Kidney epithelial cell (primary cell): ENCODE results near the gene PES1. TPM values are rescaled to one million over a fixed set of nuclear protein-coding genes. Genes with fewer than 3 reads are reported as not detected.
"Not testable (repeated sequence)": the region's sequence is repeated elsewhere in the genome, so short reads cannot be mapped to it uniquely, and the experiment has no call there.

Source experiments
- DNase-seq: peaks from one replicate; pipeline ENCODE4 v3.0.0-alpha.2; 2010; ENCODE audit warnings: low read depth
- H3K27me3 ChIP-seq: 2 replicates; pipeline ENCODE4 v1.6.0; 2011; ENCODE audit warnings: low read length; ENCODE audit not compliant: control insufficient read depth, insufficient read depth
- H3K36me3 ChIP-seq: 2 replicates; pipeline ENCODE4 v1.5.1; 2011; ENCODE audit warnings: low read length; ENCODE audit not compliant: control insufficient read depth, insufficient read depth
- H3K4me3 ChIP-seq: 2 replicates; pipeline ENCODE4 v1.5.1; 2011; ENCODE audit warnings: low read depth, mild to moderate bottlenecking, control low read depth, low read length
- total RNA-seq: library from RNA; depleted of rRNA; stranded (reverse); fragments of >200 nt; gene quantifications from 2 replicates; pipeline ENCODE4 v1.2.3, GENCODE V29; 2015
- TF ChIP-seq, protein P1 (sequence below): IDR thresholded peaks from 2 replicates; pipeline ENCODE4 v1.5.1; 2011; ENCODE audit warnings: mild to moderate bottlenecking, moderate library complexity, low read length, control low read depth, inconsistent platforms; ENCODE audit not compliant: insufficient read depth, poor library complexity, severe bottlenecking

The PES1 gene
- total RNA-seq, 1 donor from 2014 or later, result 93.9 TPM

DNA sequence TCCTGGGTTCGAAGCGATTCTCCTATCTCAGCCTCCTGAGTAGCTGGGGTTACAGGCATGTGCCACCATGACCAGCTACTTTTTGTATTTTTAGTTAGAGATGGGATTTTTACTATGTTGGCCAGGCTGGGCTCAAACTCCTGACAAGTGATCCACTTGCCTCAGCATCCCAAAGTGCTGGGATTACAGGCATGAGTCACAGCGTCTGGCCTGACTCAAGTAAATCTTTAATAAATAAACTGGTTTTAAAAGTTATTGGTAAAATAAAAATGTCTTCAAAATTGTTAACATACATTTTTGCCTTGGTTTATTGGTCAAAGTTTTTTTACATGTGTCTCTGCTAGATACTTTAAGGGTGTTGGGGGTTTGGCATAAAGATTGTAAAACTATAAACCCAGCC is 7.3 kb upstream of the PES1 start:
- no peak for DNase-seq
- Histone ChIP-seq H3K27me3 (no peaks in the 10 kb centered on the region), H3K36me3 (no peaks in the 10 kb centered on the region), H3K4me3 (no peak overlapping the region)
- TF ChIP-seq, protein P1, sequence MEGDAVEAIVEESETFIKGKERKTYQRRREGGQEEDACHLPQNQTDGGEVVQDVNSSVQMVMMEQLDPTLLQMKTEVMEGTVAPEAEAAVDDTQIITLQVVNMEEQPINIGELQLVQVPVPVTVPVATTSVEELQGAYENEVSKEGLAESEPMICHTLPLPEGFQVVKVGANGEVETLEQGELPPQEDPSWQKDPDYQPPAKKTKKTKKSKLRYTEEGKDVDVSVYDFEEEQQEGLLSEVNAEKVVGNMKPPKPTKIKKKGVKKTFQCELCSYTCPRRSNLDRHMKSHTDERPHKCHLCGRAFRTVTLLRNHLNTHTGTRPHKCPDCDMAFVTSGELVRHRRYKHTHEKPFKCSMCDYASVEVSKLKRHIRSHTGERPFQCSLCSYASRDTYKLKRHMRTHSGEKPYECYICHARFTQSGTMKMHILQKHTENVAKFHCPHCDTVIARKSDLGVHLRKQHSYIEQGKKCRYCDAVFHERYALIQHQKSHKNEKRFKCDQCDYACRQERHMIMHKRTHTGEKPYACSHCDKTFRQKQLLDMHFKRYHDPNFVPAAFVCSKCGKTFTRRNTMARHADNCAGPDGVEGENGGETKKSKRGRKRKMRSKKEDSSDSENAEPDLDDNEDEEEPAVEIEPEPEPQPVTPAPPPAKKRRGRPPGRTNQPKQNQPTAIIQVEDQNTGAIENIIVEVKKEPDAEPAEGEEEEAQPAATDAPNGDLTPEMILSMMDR, result no peak

DNA sequence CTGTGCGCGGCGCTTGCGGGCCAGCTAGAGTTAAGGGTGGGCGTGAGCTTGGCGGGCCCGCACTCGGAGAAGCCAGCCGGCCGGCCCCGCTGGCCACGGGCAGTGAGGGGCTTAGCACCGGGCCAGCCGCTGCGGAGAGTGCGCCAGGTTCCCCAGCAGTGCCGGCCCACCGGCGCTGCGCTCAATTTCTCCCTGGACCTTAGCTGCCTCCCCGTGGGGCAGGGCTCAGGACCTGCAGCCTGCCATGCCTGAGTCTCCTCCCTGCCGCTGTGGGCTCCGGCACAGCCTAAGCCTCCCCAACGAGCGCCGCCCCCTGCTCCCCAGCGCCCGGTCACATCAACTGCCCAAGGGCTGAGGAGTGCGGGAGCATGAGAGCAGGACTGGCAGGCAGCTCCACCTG is 5.2 kb upstream of the PES1 start:
- TF ChIP-seq, protein P1, result no peak
- no peaks in the 10 kb centered on the region for H3K36me3 ChIP-seq
- DNase-seq, result no peak
- H3K27me3 ChIP-seq, result no peaks in the 10 kb centered on the region
- no peak overlapping the region for H3K4me3 ChIP-seq

DNA sequence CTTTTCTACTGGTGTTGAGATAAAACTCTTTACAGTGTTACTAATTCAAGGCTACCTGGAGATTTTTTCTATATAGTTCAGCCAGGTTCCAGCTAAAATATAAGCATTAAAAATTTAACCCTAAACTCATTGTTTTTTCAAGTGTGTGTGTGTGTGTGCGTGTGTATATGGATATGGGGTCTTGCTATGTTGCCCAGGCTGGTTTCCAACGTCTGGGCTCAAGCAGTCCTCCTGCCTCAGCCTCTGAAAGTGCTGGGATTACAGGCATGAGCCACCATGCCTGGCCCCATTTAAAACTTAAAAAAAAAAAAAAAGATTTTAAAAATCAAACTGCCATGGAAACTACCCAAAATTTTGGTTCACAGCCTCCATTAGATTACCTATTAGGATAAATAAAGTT is 4.5 kb upstream of the PES1 start:
- TF ChIP-seq, protein P1, result no peak
- H3K36me3 ChIP-seq, result no peaks in the 10 kb centered on the region
- no peak for DNase-seq
- H3K27me3 ChIP-seq, result no peaks in the 10 kb centered on the region
- no peak overlapping the region for H3K4me3 ChIP-seq

DNA sequence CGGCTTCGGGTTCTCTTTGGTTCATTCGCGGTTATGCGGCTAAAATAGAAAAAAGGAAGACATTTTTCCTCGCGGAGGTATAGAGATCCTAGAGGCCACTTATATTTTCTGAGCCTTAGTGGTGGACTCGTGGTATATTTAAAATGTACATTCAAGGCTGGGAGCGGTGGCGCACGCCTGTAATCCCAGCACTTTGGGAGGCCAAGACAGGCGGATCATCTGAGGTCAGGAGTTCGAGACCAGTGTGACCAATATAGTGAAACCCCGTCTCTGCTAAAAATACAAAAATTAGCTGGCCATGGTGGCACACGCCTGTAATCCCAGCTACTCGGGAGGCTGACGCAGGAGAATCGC is 627 bp upstream of the PES1 start:
- DNase-seq, H3K27me3 ChIP-seq, H3K36me3 ChIP-seq: not testable (repeated sequence)
- peak overlapping the region; percentile 4 for H3K4me3 ChIP-seq

DNA sequence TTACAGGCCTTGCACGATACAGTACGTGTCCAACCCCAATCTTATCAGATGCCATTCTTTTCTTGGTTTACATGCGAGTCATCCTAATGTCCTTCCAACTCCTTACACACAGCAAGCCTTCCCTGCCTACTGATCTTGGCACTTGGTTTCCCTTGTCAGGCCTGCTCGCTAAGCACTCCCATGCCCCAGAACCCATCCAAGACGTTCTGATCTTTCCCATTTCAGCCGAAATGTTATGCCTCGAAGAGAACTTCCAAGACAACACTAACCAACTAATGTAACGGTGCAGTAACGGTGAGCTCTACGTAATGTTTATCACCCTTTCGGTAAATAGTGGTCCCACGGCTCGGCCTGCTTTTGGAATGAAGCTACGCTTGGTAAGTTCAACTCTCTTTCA is 521 bp downstream of the PES1 start:
- peaks cover 3% of the 10 kb centered on the region for H3K36me3 ChIP-seq
- TF ChIP-seq, protein P1, result no peak
- no peak for DNase-seq
- H3K27me3 ChIP-seq, result no peaks in the 10 kb centered on the region
- H3K4me3 ChIP-seq, result peak overlapping the region; percentile 92

DNA sequence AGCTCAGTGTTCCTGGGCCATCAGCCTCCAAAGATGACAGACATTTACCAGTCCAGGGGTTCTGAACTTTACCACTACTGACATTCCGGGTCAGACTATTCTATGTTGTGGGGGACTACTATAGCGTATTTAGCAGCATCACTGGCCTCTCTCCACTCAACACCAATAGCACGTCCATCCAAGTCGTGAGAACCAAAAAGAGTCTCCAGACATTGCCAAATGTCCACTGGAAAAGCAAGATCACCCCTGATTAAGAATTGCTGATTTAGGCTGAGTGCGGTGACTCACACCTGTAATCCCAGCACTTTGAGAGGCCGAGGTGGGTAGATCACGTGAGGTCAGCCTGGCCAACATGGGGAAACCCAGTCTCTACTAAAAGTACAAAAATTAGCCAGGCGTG is 5.3 kb downstream of the PES1 start:
- DNase-seq, result no peak
- H3K4me3 ChIP-seq, result no peak overlapping the region
- H3K27me3 ChIP-seq, result no peaks in the 10 kb centered on the region
- TF ChIP-seq, protein P1, result no peak
- H3K36me3 ChIP-seq, result peaks cover 13% of the 10 kb centered on the region
